NT2/D1 (cell line): ENCODE data around the gene KRAS.

Experiments
- SUZ12 ChIP-seq: IDR thresholded peaks from 2 replicates; pipeline ENCODE4 v1.6.1; 2011; ENCODE audit not compliant: insufficient read length, insufficient read depth; ENCODE audit errors: extremely low read depth
- YY1 ChIP-seq: IDR thresholded peaks from 2 replicates; pipeline ENCODE4 v1.6.1; 2011; ENCODE audit not compliant: insufficient read length, insufficient read depth

DNA sequence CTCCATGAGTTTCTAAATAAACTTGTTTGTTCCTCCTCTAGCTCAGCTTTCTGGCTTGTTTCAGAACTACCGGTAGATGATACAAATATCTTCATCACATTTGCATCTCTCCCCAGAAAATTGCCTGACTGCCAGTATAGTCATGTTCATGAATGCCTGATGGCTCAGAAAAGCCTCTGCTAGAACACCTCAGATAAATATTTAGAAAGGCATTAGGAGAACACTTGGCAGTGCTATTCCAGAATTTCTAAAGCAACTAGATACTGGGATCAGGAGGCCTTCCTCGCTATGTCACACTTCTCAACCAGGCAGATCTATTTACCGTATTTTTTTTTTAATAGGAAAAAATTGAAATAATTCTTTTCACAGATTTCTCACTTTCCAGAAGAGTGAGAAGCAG, 32.3 kb upstream of the KRAS start:
- TF ChIP-seq SUZ12 = no peak
- no peak for TF ChIP-seq YY1
